Activated naive CD4-positive, alpha-beta T cell treated with anti-CD3 and anti-CD28 coated beads, Interleukin-2, amount 50 U/mL, for 16 hours (primary cell): ENCODE data around the gene RAB6B.

Source experiments
- DNase-seq: peaks from one replicate; pipeline ENCODE4 v3.0.0-alpha.2; 2020

RAB6B gene

GRCh38 chr3:133834621-133835417 is 60.9 kb downstream of the RAB6B start:
- DNase-seq: no peak

- no peak for DNase-seq
Measured at GRCh38 chr3:133833880-133834620, 61.6 kb downstream of the RAB6B start.

- DNase-seq: no peak
Measured at GRCh38 chr3:133833267-133833666, 62.4 kb downstream of the RAB6B start.

GRCh38 chr3:133832802-133833144 is 62.9 kb downstream of the RAB6B start:
- DNase-seq: no peak

GRCh38 chr3:133831966-133832801 is 63.5 kb downstream of the RAB6B start:
- DNase-seq: no peak

GRCh38 chr3:133830071-133830470 is 65.6 kb downstream of the RAB6B start:
- DNase-seq: no peak

GRCh38 chr3:133829310-133829707 is 66.4 kb downstream of the RAB6B start:
- DNase-seq: no peak

- DNase-seq: no peak
Measured at GRCh38 chr3:133828576-133829309, 66.9 kb downstream of the RAB6B start.

GRCh38 chr3:133827684-133828083 is 68.0 kb downstream of the RAB6B start:
- no peak for DNase-seq

- DNase-seq: no peak
Measured at GRCh38 chr3:133827136-133827535, 68.5 kb downstream of the RAB6B start.

GRCh38 chr3:133825969-133826727 is 69.5 kb downstream of the RAB6B start:
- DNase-seq: no peak

- DNase-seq: no peak
Measured at GRCh38 chr3:133824961-133825485, 70.7 kb downstream of the RAB6B start.

GRCh38 chr3:133821767-133822638 is 73.7 kb downstream of the RAB6B start:
- DNase-seq: no peak

GRCh38 chr3:133820889-133821675 is 74.6 kb downstream of the RAB6B start:
- DNase-seq: no peak

- no peak for DNase-seq
Measured at GRCh38 chr3:133820129-133820528, 75.6 kb downstream of the RAB6B start.

- DNase-seq: no peak
Measured at GRCh38 chr3:133815386-133815785, 80.3 kb downstream of the RAB6B start.

- DNase-seq: no peak
Measured at GRCh38 chr3:133812872-133813271, 82.8 kb downstream of the RAB6B start.

GRCh38 chr3:133805702-133806475 is 89.8 kb downstream of the RAB6B start, which contains the start of gene SRPRB:
Gene SRPRB, plus strand, starts transcription at chr3:133805815. Its CDS starts 34 bp downstream, at chr3:133805849.
- DNase-seq: peak; percentile 98

GRCh38 chr3:133805384-133805701 is 90.3 kb downstream of the RAB6B start:
- no peak for DNase-seq
